Spleen (tissue), 7 donors: ENCODE results near the gene SPOCK3.

Experiments
- POLR2A ChIP-seq, 3 donors: fragments of 450-650 bp; IDR thresholded peaks; one replicate each; pipeline ENCODE4 v1.5.1; 2017; ENCODE audit warnings: antibody characterized with exemption in 3 of 3, mild to moderate bottlenecking in 1 of 3
- POLR2AphosphoS5 ChIP-seq, 3 donors: sonication (generic); formaldehyde crosslinking; IDR thresholded peaks; one replicate each; pipeline ENCODE4 v1.5.1; 2017; ENCODE audit warnings: antibody characterized with exemption in 3 of 3
- TF ChIP-seq, protein P1 (sequence below), 11 experiments: fragments of 200-600 bp in 7 of 11; fragments of 450-650 bp in 4 of 11; sonication (generic) in 4 of 11; IDR thresholded peaks in 8 of 11; conservative IDR thresholded peaks in 3 of 11; 1 replicate in 7 of 11; 2 replicates in 4 of 11; pipeline versions ENCODE4 v1.4.0 to v1.8.0; 2016 to 2021; ENCODE audit warnings: antibody characterized with exemption in 11 of 11, inconsistent platforms in 4 of 11, mild to moderate bottlenecking in 1 of 11
- donor health status: DM: no; HTN: no; CAD: no; lungs with moderate emphysema.
- donor health status: DM: no; HTN: no; CAD: no.
- donor health status: DM: no; HTN: no; CAD: no.

DNA sequence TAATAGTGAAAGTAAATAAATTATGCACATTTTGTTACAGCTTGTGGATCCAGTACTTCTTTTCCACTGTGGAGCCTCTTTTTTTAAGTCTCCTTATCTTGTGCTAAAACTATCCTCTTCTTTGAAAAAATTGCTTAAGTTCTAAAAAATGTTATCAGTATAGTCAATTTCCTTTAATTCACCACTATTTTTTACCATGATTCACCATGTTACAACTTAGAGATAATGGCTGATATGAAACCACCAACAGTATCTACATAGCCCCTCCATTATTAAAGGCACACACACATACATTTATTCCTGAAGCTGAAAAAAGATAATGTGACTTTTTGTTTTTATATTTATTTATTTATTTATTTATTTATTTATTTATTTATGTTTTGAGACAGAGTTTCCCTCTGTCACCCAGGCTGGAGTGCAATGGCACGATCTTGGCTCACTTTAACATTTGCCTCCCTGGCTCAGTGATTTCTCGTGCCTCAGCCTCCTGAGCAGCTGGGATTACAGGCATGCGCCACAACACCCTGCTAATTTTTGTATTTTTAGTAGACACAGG lies 243.2 kb downstream of the SPOCK3 start:
- TF ChIP-seq, protein P1, sequence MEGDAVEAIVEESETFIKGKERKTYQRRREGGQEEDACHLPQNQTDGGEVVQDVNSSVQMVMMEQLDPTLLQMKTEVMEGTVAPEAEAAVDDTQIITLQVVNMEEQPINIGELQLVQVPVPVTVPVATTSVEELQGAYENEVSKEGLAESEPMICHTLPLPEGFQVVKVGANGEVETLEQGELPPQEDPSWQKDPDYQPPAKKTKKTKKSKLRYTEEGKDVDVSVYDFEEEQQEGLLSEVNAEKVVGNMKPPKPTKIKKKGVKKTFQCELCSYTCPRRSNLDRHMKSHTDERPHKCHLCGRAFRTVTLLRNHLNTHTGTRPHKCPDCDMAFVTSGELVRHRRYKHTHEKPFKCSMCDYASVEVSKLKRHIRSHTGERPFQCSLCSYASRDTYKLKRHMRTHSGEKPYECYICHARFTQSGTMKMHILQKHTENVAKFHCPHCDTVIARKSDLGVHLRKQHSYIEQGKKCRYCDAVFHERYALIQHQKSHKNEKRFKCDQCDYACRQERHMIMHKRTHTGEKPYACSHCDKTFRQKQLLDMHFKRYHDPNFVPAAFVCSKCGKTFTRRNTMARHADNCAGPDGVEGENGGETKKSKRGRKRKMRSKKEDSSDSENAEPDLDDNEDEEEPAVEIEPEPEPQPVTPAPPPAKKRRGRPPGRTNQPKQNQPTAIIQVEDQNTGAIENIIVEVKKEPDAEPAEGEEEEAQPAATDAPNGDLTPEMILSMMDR (IDR thresholded peaks at IDR 0.05 in 8 of 11, conservative IDR thresholded peaks at IDR 0.05 in 3 of 11): no peak
- TF ChIP-seq POLR2A (IDR thresholded peaks at IDR 0.05) (no peak), POLR2AphosphoS5 (IDR thresholded peaks at IDR 0.05) (no peak)
